Measurements from ENCODE around the gene RASGRP2.

Gene RASGRP2

GRCh38 chr11:64694026-64694755, 49.8 kb downstream of the RASGRP2 start:
- DNase-seq: no peak

- DNase-seq: no peak
Measured at GRCh38 chr11:64692764-64693331, 51.1 kb downstream of the RASGRP2 start.

GRCh38 chr11:64691543-64691942, 52.4 kb downstream of the RASGRP2 start:
- DNase-seq: no peak

- no peak for DNase-seq
Measured at GRCh38 chr11:64690235-64690634, 53.7 kb downstream of the RASGRP2 start.

- DNase-seq: peak; percentile 91
Measured at GRCh38 chr11:64688534-64688982, 55.4 kb downstream of the RASGRP2 start.

GRCh38 chr11:64687643-64688533, 56.1 kb downstream of the RASGRP2 start:
- DNase-seq: no peak

GRCh38 chr11:64687204-64687603, 56.7 kb downstream of the RASGRP2 start:
- no peak for DNase-seq

GRCh38 chr11:64686466-64687170, 57.3 kb downstream of the RASGRP2 start:
- DNase-seq: no peak

- no peak for DNase-seq
Measured at GRCh38 chr11:64685536-64685935, 58.4 kb downstream of the RASGRP2 start.

- DNase-seq: no peak
Measured at GRCh38 chr11:64684357-64684756, 59.6 kb downstream of the RASGRP2 start.

GRCh38 chr11:64681171-64681570, 62.8 kb downstream of the RASGRP2 start:
- no peak for DNase-seq

- DNase-seq: no peak
Measured at GRCh38 chr11:64679846-64680245, 64.1 kb downstream of the RASGRP2 start.

GRCh38 chr11:64677441-64678023, 66.4 kb downstream of the RASGRP2 start:
- DNase-seq: no peak

All from SHP77 treated with DMSO at 0.1 percent for 48 hours (cell line).